Lower lobe of right lung (tissue), 2 donors: ENCODE results near the gene NELL1. TPM values are rescaled to one million over a fixed set of nuclear protein-coding genes. Genes with fewer than 3 reads are reported as not detected.

ENCODE experiments used
- ATAC-seq, 2 donors: fragments of 200-7000 bp; cut with Tn5 transposase; one replicate each; pipeline ENCODE4 v1.9.1; 2020 to 2022; ENCODE audit warnings: mild to moderate bottlenecking in 2 of 2, moderate library complexity in 2 of 2
- DNase-seq: peaks from one replicate; pipeline ENCODE4 v3.0.0-alpha.2; 2020
- H3K27ac ChIP-seq: fragments of 200-600 bp; one replicate; pipeline ENCODE4 v1.8.0; 2022
- H3K27me3 ChIP-seq: fragments of 200-600 bp; one replicate; pipeline ENCODE4 v1.8.0; 2022; ENCODE audit warnings: low read depth
- H3K36me3 ChIP-seq: fragments of 200-600 bp; one replicate; pipeline ENCODE4 v1.8.0; 2022; ENCODE audit warnings: mild to moderate bottlenecking
- H3K4me1 ChIP-seq: fragments of 200-600 bp; one replicate; pipeline ENCODE4 v1.8.0; 2022
- H3K4me3 ChIP-seq: fragments of 200-600 bp; one replicate; pipeline ENCODE4 v1.8.0; 2022; ENCODE audit warnings: mild to moderate bottlenecking
- H3K9me3 ChIP-seq: fragments of 200-600 bp; one replicate; pipeline ENCODE4 v1.8.0; 2022
- intact Hi-C: fragments of 100-400 bp; cut with DNase I; formaldehyde crosslinking; loops from one replicate; pipeline ENCODE4 v1.11.0; 2022
- total RNA-seq: library from RNA; stranded (reverse); fragmentation: NEBNext Ultra II Directional; extraction: Animal tissue kit (Norgen Biotek cat#: 25700); gene quantifications from one replicate; pipeline ENCODE4 v1.2.1, GENCODE V29; 2021
- TF ChIP-seq, protein P1 (sequence below): fragments of 200-600 bp; IDR thresholded peaks from one replicate; pipeline ENCODE4 v1.8.0; 2022; ENCODE audit warnings: antibody characterized with exemption, mild to moderate bottlenecking
- donor health status: DM: no; HTN: yes; CAD: no; lungs with severe emphysema.

Gene NELL1
- total RNA-seq, 1 donor from 2014 or later, result 0.15 TPM

DNA sequence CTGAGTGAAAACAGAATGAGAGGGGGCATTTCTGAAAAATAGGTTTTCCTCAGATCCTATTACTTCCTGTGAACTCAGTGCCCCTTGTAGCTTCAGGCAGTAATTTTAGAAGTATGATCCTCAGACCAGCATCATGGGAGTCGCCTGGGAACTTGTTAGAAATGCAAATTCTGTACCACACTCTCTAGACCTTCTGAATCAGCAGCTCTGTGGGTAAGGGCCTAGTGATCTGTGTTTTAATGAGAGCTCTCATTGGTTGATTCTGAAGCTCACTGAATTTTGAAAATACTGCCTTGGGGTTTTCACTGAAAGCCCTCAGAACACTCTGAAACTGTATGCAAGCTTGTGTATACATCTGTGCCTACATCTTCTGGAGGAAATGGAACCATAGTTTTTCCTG, 876.3 kb downstream of the NELL1 start:
- TF ChIP-seq, protein P1, sequence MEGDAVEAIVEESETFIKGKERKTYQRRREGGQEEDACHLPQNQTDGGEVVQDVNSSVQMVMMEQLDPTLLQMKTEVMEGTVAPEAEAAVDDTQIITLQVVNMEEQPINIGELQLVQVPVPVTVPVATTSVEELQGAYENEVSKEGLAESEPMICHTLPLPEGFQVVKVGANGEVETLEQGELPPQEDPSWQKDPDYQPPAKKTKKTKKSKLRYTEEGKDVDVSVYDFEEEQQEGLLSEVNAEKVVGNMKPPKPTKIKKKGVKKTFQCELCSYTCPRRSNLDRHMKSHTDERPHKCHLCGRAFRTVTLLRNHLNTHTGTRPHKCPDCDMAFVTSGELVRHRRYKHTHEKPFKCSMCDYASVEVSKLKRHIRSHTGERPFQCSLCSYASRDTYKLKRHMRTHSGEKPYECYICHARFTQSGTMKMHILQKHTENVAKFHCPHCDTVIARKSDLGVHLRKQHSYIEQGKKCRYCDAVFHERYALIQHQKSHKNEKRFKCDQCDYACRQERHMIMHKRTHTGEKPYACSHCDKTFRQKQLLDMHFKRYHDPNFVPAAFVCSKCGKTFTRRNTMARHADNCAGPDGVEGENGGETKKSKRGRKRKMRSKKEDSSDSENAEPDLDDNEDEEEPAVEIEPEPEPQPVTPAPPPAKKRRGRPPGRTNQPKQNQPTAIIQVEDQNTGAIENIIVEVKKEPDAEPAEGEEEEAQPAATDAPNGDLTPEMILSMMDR, result no peak
- ATAC-seq (no peak), DNase-seq (no peak)
- no peaks in the 10 kb centered on the region for H3K4me1 ChIP-seq
- H3K4me3 ChIP-seq, result no peak overlapping the region
- no peak overlapping the region for H3K27ac ChIP-seq
- H3K27me3 ChIP-seq, result no peaks in the 10 kb centered on the region
- H3K9me3 ChIP-seq, result no peaks in the 10 kb centered on the region
- H3K36me3 ChIP-seq, result no peaks in the 10 kb centered on the region
- intact Hi-C loops, result no loop called here

DNA sequence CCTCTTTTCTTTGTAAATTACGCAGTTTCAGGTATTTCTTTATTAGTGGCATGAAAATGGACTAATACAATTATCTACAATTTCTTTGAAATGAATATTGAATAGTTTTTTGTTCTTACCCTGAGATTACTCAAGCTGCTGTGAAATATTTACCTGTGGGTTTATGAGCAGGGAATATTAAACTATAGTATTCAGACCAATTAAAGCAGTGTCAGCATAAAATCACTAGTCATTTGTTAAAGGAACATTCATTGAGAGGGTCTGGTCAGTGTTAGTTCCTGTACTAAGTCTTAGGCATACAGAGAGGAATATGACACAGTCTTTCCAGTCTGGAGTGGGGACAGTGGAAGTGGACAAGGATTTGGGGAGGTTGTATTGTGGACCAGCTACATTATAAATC, 877.3 kb downstream of the NELL1 start:
- DNase-seq (no peak), ATAC-seq (no peak)
- TF ChIP-seq, protein P1, result no peak
- no peaks in the 10 kb centered on the region for H3K36me3 ChIP-seq
- no peaks in the 10 kb centered on the region for H3K9me3 ChIP-seq
- intact Hi-C loops, result no loop called here
- H3K27ac ChIP-seq, result no peak overlapping the region
- H3K4me1 ChIP-seq, result no peaks in the 10 kb centered on the region
- H3K4me3 ChIP-seq, result no peak overlapping the region
- no peaks in the 10 kb centered on the region for H3K27me3 ChIP-seq

GRCh38 chr11:21552911-21553310, 883.5 kb downstream of the NELL1 start:
- TF ChIP-seq, protein P1, result no peak
- no peaks in the 10 kb centered on the region for H3K27me3 ChIP-seq
- H3K9me3 ChIP-seq, result no peaks in the 10 kb centered on the region
- H3K36me3 ChIP-seq, result no peaks in the 10 kb centered on the region
- DNase-seq (no peak), ATAC-seq (no peak)
- intact Hi-C loops, result no loop called here
- no peak overlapping the region for H3K27ac ChIP-seq
- H3K4me1 ChIP-seq, result no peaks in the 10 kb centered on the region
- no peak overlapping the region for H3K4me3 ChIP-seq

DNA sequence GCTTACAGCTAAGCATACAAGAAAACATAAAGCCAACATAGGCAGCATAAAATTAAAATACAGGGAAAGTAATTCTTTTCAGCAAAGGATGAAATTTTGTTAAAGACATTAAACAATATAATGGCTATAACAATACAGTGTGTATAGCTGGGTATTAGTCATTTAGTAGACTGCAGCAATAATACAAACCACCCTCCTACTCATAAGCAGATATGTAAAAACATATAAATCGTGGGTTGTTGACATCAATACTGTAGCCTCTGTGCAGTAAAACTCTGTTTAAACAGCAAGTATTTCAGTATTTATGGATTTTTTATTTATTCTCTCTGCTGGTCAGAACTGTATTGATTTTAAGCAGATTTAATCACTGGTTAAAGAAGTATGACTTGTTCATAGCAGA, 884.4 kb downstream of the NELL1 start:
- Histone ChIP-seq H3K36me3 (no peaks in the 10 kb centered on the region), H3K27ac (no peak overlapping the region), H3K4me3 (no peak overlapping the region), H3K27me3 (no peaks in the 10 kb centered on the region), H3K9me3 (no peaks in the 10 kb centered on the region), H3K4me1 (no peaks in the 10 kb centered on the region)
- intact Hi-C loops, result no loop called here
- TF ChIP-seq, protein P1, result no peak
- DNase-seq (no peak), ATAC-seq (no peak)

- DNase-seq (no peak), ATAC-seq (no peak)
- TF ChIP-seq, protein P1, result no peak
- Histone ChIP-seq H3K4me1 (no peaks in the 10 kb centered on the region), H3K4me3 (no peak overlapping the region), H3K36me3 (no peaks in the 10 kb centered on the region), H3K27me3 (no peaks in the 10 kb centered on the region), H3K27ac (no peak overlapping the region), H3K9me3 (no peaks in the 10 kb centered on the region)
- intact Hi-C loops, result no loop called here
Measured at GRCh38 chr11:21554284-21554683, 884.9 kb downstream of the NELL1 start.

- no peak overlapping the region for H3K27ac ChIP-seq
- no peaks in the 10 kb centered on the region for H3K36me3 ChIP-seq
- intact Hi-C loops, result no loop called here
- H3K4me3 ChIP-seq, result no peak overlapping the region
- no peaks in the 10 kb centered on the region for H3K4me1 ChIP-seq
- H3K9me3 ChIP-seq, result no peaks in the 10 kb centered on the region
- no peak for DNase-seq
- TF ChIP-seq, protein P1, result no peak
- no peak for ATAC-seq
- H3K27me3 ChIP-seq, result no peaks in the 10 kb centered on the region
Measured at GRCh38 chr11:21556926-21557325, 887.5 kb downstream of the NELL1 start.
